ENCODE measurements around the gene GKN1. TPM values are rescaled to one million over a fixed set of nuclear protein-coding genes. Genes with fewer than 3 reads are reported as not detected.

GKN1 gene
- total RNA-seq, 4 donors from 2014 or later, result 2.5 TPM; not detected in 3

- WGBS, 2 donors, result 13 to 33% methylated on average over 1 of the region's 1 CpG
- intact Hi-C loops (cut with DNase I), result no loop called here
- peaks cover 0 to 71% (median 27%) of the 10 kb centered on the region in 3 donors for H3K4me1 ChIP-seq
Measured at GRCh38 chr2:69022548-69022947, 48.1 kb downstream of the GKN1 start.

DNA sequence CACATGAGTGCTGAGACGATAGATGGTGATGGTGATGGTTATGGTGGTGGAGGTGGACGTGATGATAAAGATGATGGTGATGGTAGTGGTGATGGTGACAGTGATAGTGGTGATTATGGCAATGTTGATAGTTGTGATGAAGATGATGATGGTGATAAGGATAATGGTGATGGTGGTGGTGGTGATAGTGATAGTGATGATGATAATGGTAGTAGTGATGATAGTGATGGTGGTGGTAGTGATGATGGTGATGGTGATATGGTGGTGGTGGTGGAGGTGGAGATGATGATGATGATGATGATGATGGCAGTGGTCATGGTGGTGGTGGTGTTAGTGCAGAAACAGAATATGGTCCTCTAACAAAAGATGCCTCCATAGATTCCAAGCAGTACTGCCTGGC lies 48.8 kb downstream of the GKN1 start:
- H3K27ac ChIP-seq, result peak overlapping the region in 2 of 4 donors; percentile 11 to 36
- H3K27me3 ChIP-seq, result no peaks in the 10 kb centered on the region
- peaks cover 0 to 64% (median 27%) of the 10 kb centered on the region in 3 donors for H3K4me1 ChIP-seq
- TF ChIP-seq POLR2A (IDR thresholded peaks at IDR 0.05) (no peak), CTCF (IDR thresholded peaks at IDR 0.05) (no peak)
- intact Hi-C loops (cut with DNase I), result no loop called here
- 90 to 94% methylated on average over 2 of the region's 2 CpGs for WGBS, 2 donors
- H3K36me3 ChIP-seq, result no peaks in the 10 kb centered on the region
- H3K4me3 ChIP-seq, result no peak overlapping the region
- H3K9me3 ChIP-seq, result no peaks in the 10 kb centered on the region
- DNase-seq, result no peak

More at GRCh38 chr2:69022548-69022947, 48.1 kb downstream of the GKN1 start:
- Histone ChIP-seq H3K27ac (peak overlapping the region in 2 of 4 donors; percentile 11 to 36), H3K27me3 (no peaks in the 10 kb centered on the region), H3K4me3 (no peak overlapping the region), H3K36me3 (no peaks in the 10 kb centered on the region), H3K9me3 (no peaks in the 10 kb centered on the region)
- TF ChIP-seq POLR2A (IDR thresholded peaks at IDR 0.05), result no peak
- TF ChIP-seq CTCF (IDR thresholded peaks at IDR 0.05), result no peak
- no peak for DNase-seq

- Histone ChIP-seq H3K36me3 (no peaks in the 10 kb centered on the region), H3K9me3 (no peaks in the 10 kb centered on the region), H3K4me1 (peaks cover 0 to 36% (median 19%) of the 10 kb centered on the region in 3 donors), H3K4me3 (no peak overlapping the region), H3K27ac (peak overlapping the region in 1 of 4 donors; percentile 19), H3K27me3 (no peaks in the 10 kb centered on the region)
- intact Hi-C loops (cut with DNase I), result loop anchor here (5.0 kb wide), 1 partner anchor 281 kb away; no protein-coding TSS in a partner anchor
- TF ChIP-seq CTCF (IDR thresholded peaks at IDR 0.05) (peak in 5 of 6 experiments; percentile 47 to 78 (median 65)), POLR2A (IDR thresholded peaks at IDR 0.05) (no peak)
- WGBS, 2 donors, result 56 to 64% methylated on average over 4 of the region's 4 CpGs
- DNase-seq, result no peak
Measured at GRCh38 chr2:69026026-69026425, 51.6 kb downstream of the GKN1 start.

GRCh38 chr2:69026691-69027459 lies 52.4 kb downstream of the GKN1 start:
- Histone ChIP-seq H3K36me3 (no peaks in the 10 kb centered on the region), H3K4me1 (peaks cover 0 to 36% (median 13%) of the 10 kb centered on the region in 3 donors), H3K9me3 (no peaks in the 10 kb centered on the region), H3K4me3 (no peak overlapping the region), H3K27me3 (no peaks in the 10 kb centered on the region), H3K27ac (peak overlapping the region in 1 of 4 donors; percentile 17)
- no peak for TF ChIP-seq CTCF (IDR thresholded peaks at IDR 0.05)
- TF ChIP-seq POLR2A (IDR thresholded peaks at IDR 0.05), result no peak
- intact Hi-C loops (cut with DNase I), result loop anchor here (5.0 kb wide), 1 partner anchor 280 kb away; no protein-coding TSS in a partner anchor
- WGBS, 2 donors, result 75 to 85% methylated on average over 12 to 13 of the region's 13 CpGs
- no peak for DNase-seq

Other genes starting within 250 kb of the GKN1 start
- 1 to 10 TPM; 3.2 to 9.0 (median 5.5) TPM for gene ARHGAP25, start 239.8 kb upstream of the GKN1 start, total RNA-seq
- gene BMP10, start 103.2 kb upstream of the GKN1 start, total RNA-seq, result not detected
- gene GKN2, start 21.7 kb upstream of the GKN1 start, total RNA-seq, result not detected
- 10 to 100 TPM in 3 of 4 donors, 1 to 10 TPM in 1; 7.8 to 50.9 (median 17.3) TPM for gene ANTXR1, start 38.5 kb downstream of the GKN1 start, total RNA-seq